ENCODE results near the gene TUBB2B. TPM values are rescaled to one million over a fixed set of nuclear protein-coding genes. Genes with fewer than 3 reads are reported as not detected.
"Not testable (repeated sequence)": the region's sequence is repeated elsewhere in the genome, so short reads cannot be mapped to it uniquely, and the experiment has no call there.

Gene TUBB2B
- total and polyA plus RNA-seq, 5 donors, result 1.4 to 4.7 (median 2.1) TPM

DNA sequence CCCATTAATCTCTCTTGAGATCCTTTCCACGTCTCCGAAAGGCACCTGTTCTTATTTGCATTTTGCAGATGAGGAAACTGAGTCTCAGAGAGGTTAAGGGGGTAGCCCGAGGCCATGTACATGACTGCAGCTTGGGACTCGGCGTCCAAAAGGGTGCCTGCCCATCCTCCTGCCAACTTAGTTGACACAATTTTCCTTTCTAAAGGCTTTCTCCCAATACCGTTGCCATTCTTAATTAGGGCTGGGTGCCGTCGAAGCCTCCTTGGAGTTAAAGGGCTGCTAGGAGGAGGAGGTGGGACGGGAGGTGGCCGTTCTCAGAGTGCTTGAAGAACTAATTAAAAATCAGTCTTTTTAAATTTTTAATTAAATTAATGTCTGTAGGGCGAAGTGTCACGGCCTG, 30.7 kb upstream of the TUBB2B start:
- no peak overlapping the region for H3K27ac ChIP-seq (ENCODE audit: low read length)
- no peaks in the 10 kb centered on the region for H3K27me3 ChIP-seq (ENCODE audit: control insufficient read depth, insufficient read depth)
- 54% methylated on average over 12 of the region's 12 CpGs for WGBS
- H3K4me1 ChIP-seq (ENCODE audit: control insufficient read depth, insufficient read depth, low read length), result no peaks in the 10 kb centered on the region
- DNase-seq (no peak), ATAC-seq (no peak)
- no peaks in the 10 kb centered on the region for H3K9me3 ChIP-seq (ENCODE audit: control insufficient read depth, low read length)
- intact Hi-C loops (cut with DNase I), result loop anchor here in 1 of 4 donors (10.0 kb wide), 1 partner anchor 133 kb away; no protein-coding TSS in a partner anchor
- peak overlapping the region; percentile 90 for H3K4me3 ChIP-seq (ENCODE audit: low read length)

DNA sequence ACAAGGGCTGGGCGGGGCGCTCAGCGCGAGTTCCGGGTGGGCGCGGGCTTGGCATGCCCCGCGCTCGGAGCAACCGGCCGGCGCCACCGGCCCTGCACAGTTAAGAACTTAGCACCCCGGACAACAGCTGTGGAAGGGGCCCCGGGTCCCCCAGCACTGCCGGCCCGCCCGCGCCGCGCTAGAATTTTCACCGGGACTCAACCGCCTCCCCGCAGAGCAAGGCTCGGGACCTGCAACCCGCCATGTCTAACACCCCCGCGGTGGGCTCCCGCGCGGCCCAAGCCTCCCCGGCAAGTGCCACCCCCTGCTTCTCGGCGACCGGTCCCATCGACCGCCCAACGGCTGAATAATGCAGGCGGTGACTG, 26.1 kb upstream of the TUBB2B start:
- intact Hi-C loops (cut with DNase I), result loop anchor here in 2 of 4 donors (5.0 to 10.0 kb wide), 2 partner anchors 126 to 129 kb away; no protein-coding TSS in a partner anchor
- H3K27ac ChIP-seq (ENCODE audit: low read length), result no peak overlapping the region

DNA sequence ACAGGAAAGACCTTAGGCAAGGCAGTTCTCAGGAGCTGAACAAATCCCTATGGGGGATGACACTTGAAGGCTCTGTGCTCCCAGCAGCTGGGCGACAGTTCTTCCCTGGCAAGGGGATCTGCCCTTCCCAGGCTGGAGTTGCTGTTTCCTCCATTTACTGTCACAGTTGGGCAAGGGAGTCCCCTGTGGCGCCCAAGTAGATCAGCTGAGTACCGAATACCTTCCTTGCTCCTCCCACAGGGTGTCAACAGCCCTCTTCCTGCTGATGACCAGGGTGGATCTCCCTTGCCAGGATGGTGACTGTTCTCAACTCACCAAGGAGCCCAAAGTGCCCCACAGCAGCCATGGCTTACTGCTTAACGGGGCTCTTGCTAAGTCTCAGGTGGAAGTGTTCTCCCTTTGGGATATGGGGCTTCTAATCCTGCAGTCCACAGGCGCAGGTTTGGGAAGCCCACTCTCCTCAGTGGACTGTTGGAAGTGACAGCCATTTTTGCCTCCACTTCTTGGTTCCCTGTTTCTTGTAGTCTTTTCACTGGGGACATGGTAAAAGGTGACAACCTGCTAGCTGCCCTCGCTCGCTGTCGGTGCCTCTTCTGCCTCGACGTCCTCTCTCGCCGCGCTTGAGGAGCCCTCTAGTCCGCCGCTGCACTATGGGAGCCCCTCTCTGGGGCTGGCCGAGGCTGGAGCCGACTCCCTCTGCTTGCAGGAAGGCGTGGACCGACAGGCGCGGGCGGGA, 25.6 kb upstream of the TUBB2B start:
- no peak overlapping the region for H3K27ac ChIP-seq (ENCODE audit: low read length)
- intact Hi-C loops (cut with DNase I), result loop anchor here in 2 of 4 donors (5.0 to 10.0 kb wide), 2 partner anchors 126 to 128 kb away; no protein-coding TSS in a partner anchor
- H3K4me1 ChIP-seq (ENCODE audit: control insufficient read depth, insufficient read depth, low read length), result peaks cover 3% of the 10 kb centered on the region
- H3K27me3 ChIP-seq (ENCODE audit: control insufficient read depth, insufficient read depth), result no peaks in the 10 kb centered on the region
- WGBS, result 94% methylated on average over 22 of the region's 22 CpGs
- H3K9me3 ChIP-seq (ENCODE audit: control insufficient read depth, low read length), result no peaks in the 10 kb centered on the region
- DNase-seq, result no peak
- ATAC-seq, result no peak
- H3K4me3 ChIP-seq (ENCODE audit: low read length), result no peak overlapping the region

More for the DNA sequence above, 26.1 kb upstream of the TUBB2B start:
- 97% methylated on average over 40 of the region's 40 CpGs for WGBS
- Histone ChIP-seq H3K4me1 (ENCODE audit: control insufficient read depth, insufficient read depth, low read length) (peaks cover 3% of the 10 kb centered on the region), H3K27me3 (ENCODE audit: control insufficient read depth, insufficient read depth) (no peaks in the 10 kb centered on the region), H3K4me3 (ENCODE audit: low read length) (no peak overlapping the region), H3K9me3 (ENCODE audit: control insufficient read depth, low read length) (no peaks in the 10 kb centered on the region)
- no peak for ATAC-seq
- DNase-seq, result no peak

- Histone ChIP-seq H3K9me3 (ENCODE audit: control insufficient read depth, low read length) (no peaks in the 10 kb centered on the region), H3K4me3 (ENCODE audit: low read length) (no peak overlapping the region), H3K4me1 (ENCODE audit: control insufficient read depth, insufficient read depth, low read length) (peaks cover 3% of the 10 kb centered on the region), H3K27ac (ENCODE audit: low read length) (no peak overlapping the region), H3K27me3 (ENCODE audit: control insufficient read depth, insufficient read depth) (no peaks in the 10 kb centered on the region)
- DNase-seq, result no peak
- no peak for ATAC-seq
- 86% methylated on average over 10 of the region's 10 CpGs for WGBS
- intact Hi-C loops (cut with DNase I), result loop anchor here in 2 of 4 donors (5.0 to 10.0 kb wide), 2 partner anchors 125 to 128 kb away; no protein-coding TSS in a partner anchor
Observed at GRCh38 chr6:3252369-3252768, 24.9 kb upstream of the TUBB2B start.

GRCh38 chr6:3251462-3252314, 24.2 kb upstream of the TUBB2B start:
- Histone ChIP-seq H3K9me3 (ENCODE audit: control insufficient read depth, low read length) (no peaks in the 10 kb centered on the region), H3K4me3 (ENCODE audit: low read length) (no peak overlapping the region), H3K4me1 (ENCODE audit: control insufficient read depth, insufficient read depth, low read length) (peaks cover 3% of the 10 kb centered on the region), H3K27me3 (ENCODE audit: control insufficient read depth, insufficient read depth) (no peaks in the 10 kb centered on the region), H3K27ac (ENCODE audit: low read length) (no peak overlapping the region)
- 38% methylated on average over 20 of the region's 20 CpGs for WGBS
- intact Hi-C loops (cut with DNase I), result loop anchor here (2.0 to 10.0 kb wide), 3 partner anchors 124 to 127 kb away; no protein-coding TSS in a partner anchor
- DNase-seq (peak; percentile 74 to 91 (median 90)), ATAC-seq (peak; percentile 81 to 82)

DNA sequence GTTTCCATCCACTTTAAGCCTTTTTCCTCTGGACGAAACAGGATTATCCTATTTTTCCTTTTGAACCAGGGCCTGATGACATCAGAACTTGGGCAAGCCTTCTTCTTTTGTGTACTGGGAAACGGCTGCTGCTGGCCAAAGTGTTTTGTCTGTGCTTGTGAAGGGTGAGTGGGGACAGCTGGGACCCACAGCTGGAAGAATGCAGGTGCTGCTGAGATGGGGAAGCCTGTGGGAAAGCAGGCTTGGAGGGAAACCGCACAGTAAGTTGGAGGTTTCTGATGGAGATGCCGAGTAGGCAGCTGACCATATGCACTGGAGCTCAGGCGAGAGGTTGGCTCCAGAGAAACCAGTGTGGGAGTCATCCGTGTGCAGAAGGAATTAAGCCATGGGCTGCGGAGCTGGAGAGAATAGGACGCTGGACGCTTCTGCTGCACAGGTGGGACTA, 22.8 kb upstream of the TUBB2B start:
- DNase-seq (no peak), ATAC-seq (no peak)
- Histone ChIP-seq H3K9me3 (ENCODE audit: control insufficient read depth, low read length) (no peaks in the 10 kb centered on the region), H3K4me3 (ENCODE audit: low read length) (no peak overlapping the region), H3K27ac (ENCODE audit: low read length) (no peak overlapping the region), H3K27me3 (ENCODE audit: control insufficient read depth, insufficient read depth) (no peaks in the 10 kb centered on the region), H3K4me1 (ENCODE audit: control insufficient read depth, insufficient read depth, low read length) (peaks cover 3% of the 10 kb centered on the region)
- 67% methylated on average over 9 of the region's 9 CpGs for WGBS
- intact Hi-C loops (cut with DNase I), result loop anchor here (2.0 to 10.0 kb wide), 3 partner anchors 123 to 125 kb away; no protein-coding TSS in a partner anchor

- no peak for ATAC-seq
- no peak for DNase-seq
- no peak overlapping the region for H3K27ac ChIP-seq (ENCODE audit: low read length)
- intact Hi-C loops (cut with DNase I), result loop anchor here (2.0 to 10.0 kb wide), 4 partner anchors 108 to 125 kb away; no protein-coding TSS in a partner anchor
- H3K4me3 ChIP-seq (ENCODE audit: low read length), result no peak overlapping the region
- H3K4me1 ChIP-seq (ENCODE audit: control insufficient read depth, insufficient read depth, low read length), result peaks cover 3% of the 10 kb centered on the region
- 93% methylated on average over 3 of the region's 3 CpGs for WGBS
- no peaks in the 10 kb centered on the region for H3K9me3 ChIP-seq (ENCODE audit: control insufficient read depth, low read length)
- no peaks in the 10 kb centered on the region for H3K27me3 ChIP-seq (ENCODE audit: control insufficient read depth, insufficient read depth)
Observed at GRCh38 chr6:3249821-3250220, 22.4 kb upstream of the TUBB2B start.

- ATAC-seq, result peak; percentile 65 to 72
- Histone ChIP-seq H3K4me3 (ENCODE audit: low read length) (peak overlapping the region; percentile 1), H3K4me1 (ENCODE audit: control insufficient read depth, insufficient read depth, low read length) (peaks cover 3% of the 10 kb centered on the region), H3K27me3 (ENCODE audit: control insufficient read depth, insufficient read depth) (no peaks in the 10 kb centered on the region), H3K9me3 (ENCODE audit: control insufficient read depth, low read length) (no peaks in the 10 kb centered on the region), H3K27ac (ENCODE audit: low read length) (no peak overlapping the region)
- 38% methylated on average over 36 of the region's 36 CpGs for WGBS
- intact Hi-C loops (cut with DNase I), result loop anchor here in 1 of 4 donors (5.0 kb wide), 1 partner anchor 105 kb away; no protein-coding TSS in a partner anchor
- DNase-seq, result peak; percentile 63 to 80 (median 78)
Observed at GRCh38 chr6:3247255-3248146, 20.0 kb upstream of the TUBB2B start.

DNA sequence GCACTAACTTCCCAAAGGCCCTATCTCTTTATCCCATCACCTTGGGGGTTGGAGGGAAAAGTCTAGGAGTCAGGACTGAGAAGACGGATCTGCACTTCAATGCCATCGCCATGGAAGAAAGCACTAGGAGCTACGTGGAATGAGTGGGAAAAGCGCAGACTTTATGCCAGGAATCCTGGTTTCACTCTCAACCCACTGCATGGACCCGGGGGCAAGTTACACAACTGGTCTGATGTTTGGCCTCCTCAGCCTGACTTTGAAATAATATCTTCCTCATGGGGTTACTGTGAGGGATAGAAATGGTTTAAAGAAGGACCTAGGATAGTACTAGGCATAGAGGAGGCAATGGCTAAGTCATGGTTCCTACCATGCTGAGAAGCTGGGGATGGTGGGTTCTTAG, 17.8 kb upstream of the TUBB2B start:
- intact Hi-C loops (cut with DNase I), result loop anchor here in 1 of 4 donors (5.0 kb wide), 1 partner anchor 103 kb away; no protein-coding TSS in a partner anchor
- no peak for ATAC-seq
- Histone ChIP-seq H3K27me3 (ENCODE audit: control insufficient read depth, insufficient read depth) (no peaks in the 10 kb centered on the region), H3K9me3 (ENCODE audit: control insufficient read depth, low read length) (no peaks in the 10 kb centered on the region), H3K27ac (ENCODE audit: low read length) (no peak overlapping the region), H3K4me3 (ENCODE audit: low read length) (no peak overlapping the region), H3K4me1 (ENCODE audit: control insufficient read depth, insufficient read depth, low read length) (peaks cover under 1% of the 10 kb centered on the region)
- WGBS, result 95% methylated on average over 5 of the region's 5 CpGs
- no peak for DNase-seq

GRCh38 chr6:3244832-3245161, 17.3 kb upstream of the TUBB2B start:
- intact Hi-C loops (cut with DNase I), result loop anchor here in 2 of 4 donors (5.0 kb wide), 2 partner anchors 102 to 107 kb away; no protein-coding TSS in a partner anchor
- not testable (repeated sequence) for H3K9me3 ChIP-seq (ENCODE audit: control insufficient read depth, low read length)
- 96% methylated on average over 7 of the region's 7 CpGs for WGBS

More at GRCh38 chr6:3244832-3245161, 17.3 kb upstream of the TUBB2B start:
- not testable (repeated sequence) for H3K4me1 ChIP-seq (ENCODE audit: control insufficient read depth, insufficient read depth, low read length); H3K27ac ChIP-seq (ENCODE audit: low read length); ATAC-seq; H3K27me3 ChIP-seq (ENCODE audit: control insufficient read depth, insufficient read depth); DNase-seq; H3K4me3 ChIP-seq (ENCODE audit: low read length)

Measured in right cardiac atrium (tissue), 5 donors.